Lung (tissue), 12 donors: ENCODE measurements around the gene ZFAND2B. TPM values are rescaled to one million over a fixed set of nuclear protein-coding genes. Genes with fewer than 3 reads are reported as not detected.

Source experiments
- ATAC-seq: fragments of 200-7000 bp; cut with Tn5 transposase; one replicate; pipeline ENCODE4 v1.9.1; 2020; ENCODE audit warnings: moderate number of reproducible peaks; ENCODE audit not compliant: insufficient read depth, low FRiP score
- DNase-seq, 3 donors: peaks; one replicate each; pipeline ENCODE4 v3.0.0-alpha.2; 2013 to 2017
- H3K27ac ChIP-seq, 2 donors: one replicate each; pipeline ENCODE4 v1.5.1; 2013; ENCODE audit warnings: mild to moderate bottlenecking in 2 of 2, moderate library complexity in 2 of 2, control low read depth in 1 of 2, inconsistent platforms in 1 of 2, low read depth in 1 of 2, low read length in 1 of 2
- H3K27me3 ChIP-seq, 3 donors: one replicate each; pipeline ENCODE4 v1.5.1; 2013; ENCODE audit warnings: low read length in 2 of 3; ENCODE audit not compliant: control insufficient read depth in 3 of 3, insufficient read depth in 3 of 3
- H3K36me3 ChIP-seq, 4 donors: one replicate each; pipeline ENCODE4 v1.5.1; 2013; ENCODE audit warnings: low read length in 4 of 4, mild to moderate bottlenecking in 1 of 4, moderate library complexity in 1 of 4; ENCODE audit not compliant: control insufficient read depth in 4 of 4, insufficient read depth in 4 of 4
- H3K4me1 ChIP-seq, 5 donors: one replicate each; pipeline ENCODE4 v1.5.1; 2013; ENCODE audit warnings: low read length in 5 of 5, mild to moderate bottlenecking in 2 of 5, moderate library complexity in 1 of 5; ENCODE audit not compliant: control insufficient read depth in 5 of 5, insufficient read depth in 5 of 5
- H3K4me3 ChIP-seq: one replicate; pipeline ENCODE4 v1.5.1; 2013; ENCODE audit warnings: mild to moderate bottlenecking, control low read depth, moderate library complexity
- H3K9ac ChIP-seq, 2 donors: one replicate each; pipeline ENCODE4 v1.5.1; 2013; ENCODE audit warnings: low read length in 2 of 2, control low read depth in 1 of 2; ENCODE audit not compliant: insufficient read depth in 1 of 2
- H3K9me3 ChIP-seq, 4 donors: one replicate each; pipeline ENCODE4 v1.5.1; 2013; ENCODE audit warnings: low read length in 3 of 4, mild to moderate bottlenecking in 1 of 4, moderate library complexity in 1 of 4; ENCODE audit not compliant: control insufficient read depth in 4 of 4, insufficient read depth in 3 of 4
- WGBS, 2 donors: extraction: QIAGEN DNeasy Blood & Tissue Kit; methylation state at CpG; one replicate each; pipeline ENCODE4 v1.1.7; 2013; 5-methylcytosine and 5-hydroxymethylcytosine counted together
- polyA plus RNA-seq, 2 donors: library from polyadenylated mRNA; stranded (reverse); fragments of 200-250 nt; gene quantifications; one replicate each; pipeline ENCODE4 v1.2.1, GENCODE V29; 2013
- total RNA-seq, 2 donors: library from RNA; depleted of rRNA in 1 of 2; stranded (reverse); fragments of >200 nt in 1 of 2; gene quantifications; one replicate each; pipeline ENCODE4 v1.2.1, GENCODE V29; 2014 to 2021
- TF ChIP-seq, protein P1 (sequence below): IDR thresholded peaks from 2 replicates; pipeline ENCODE4 v1.5.1; 2012; ENCODE audit warnings: mild to moderate bottlenecking; ENCODE audit errors: control extremely low read depth, extremely low read depth
- donor health status: control.
- donor health status: control.
- donor health status: Bipolar disorder and iron deficiency.
- donor health status: healthy.
- donor health status: DM: yes; HTN: yes; CAD: no.

Gene ZFAND2B
- total and polyA plus RNA-seq, 4 donors: 28.2 to 45.1 (median 39.6) TPM

DNA sequence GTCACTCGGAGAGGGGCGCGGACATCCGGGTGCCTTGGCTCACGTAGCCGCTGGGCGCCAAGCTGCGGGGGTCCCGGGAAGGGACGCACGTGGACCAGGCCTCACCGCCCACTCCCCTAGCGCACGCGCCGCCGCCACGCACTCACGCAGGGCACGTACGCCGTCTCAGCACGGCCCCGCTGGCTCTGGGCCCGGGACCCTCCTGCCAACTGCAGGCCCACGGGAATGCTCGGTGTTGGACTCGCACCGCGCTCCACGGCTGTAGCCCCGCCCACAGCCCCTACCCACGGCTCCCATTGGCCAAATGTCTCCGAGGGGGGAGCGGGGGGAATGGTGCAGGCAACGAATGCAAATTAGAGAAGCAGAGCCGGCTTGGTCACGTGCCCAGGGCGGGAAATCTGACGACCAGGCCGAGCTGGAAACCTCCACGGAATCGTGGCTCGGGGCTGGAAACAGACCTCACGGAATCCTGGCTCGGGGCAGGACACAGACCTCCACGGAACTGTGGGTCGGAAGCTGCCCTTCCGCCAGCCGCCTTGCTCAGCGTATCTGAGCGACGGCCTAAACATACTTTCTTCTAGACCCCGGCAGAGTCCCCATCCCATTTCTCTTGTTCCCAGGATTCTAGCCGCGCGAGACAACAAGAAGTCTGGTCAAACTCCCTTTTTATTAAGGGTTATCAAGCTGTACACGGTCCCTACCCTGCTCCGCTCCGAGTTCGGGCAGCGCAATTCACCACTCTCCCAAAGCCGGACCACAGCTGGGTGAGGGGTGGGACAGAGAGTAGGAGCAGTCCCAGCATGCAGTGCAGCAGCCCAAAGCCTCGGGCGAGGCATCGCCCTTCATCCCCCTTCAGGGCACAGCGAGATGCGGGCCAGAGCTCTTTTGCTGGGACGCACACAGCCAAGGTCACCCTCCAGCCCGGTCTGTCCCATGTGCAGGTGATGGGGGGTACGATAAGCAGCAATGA lies 12.4 kb downstream of the ZFAND2B start, which contains the start of gene ABCB6:
Gene ABCB6, minus strand, starts transcription at position 227 of the 970 bp plus-strand sequence. CDS start 285 bp downstream, outside the sequence.
- 11 to 15% methylated on average over 67 to 71 of the region's 71 CpGs for WGBS, 2 donors
- Histone ChIP-seq H3K27ac (peak within 1 kb of the TSS; percentile 83 to 87), H3K4me3 (peak within 1 kb of the TSS; percentile 44), H3K9me3 (no peaks in the 10 kb centered on the region), H3K36me3 (peaks cover 10 to 51% (median 47%) of the 10 kb centered on the region in 4 donors), H3K4me1 (peaks cover 0 to 26% (median 11%) of the 10 kb centered on the region in 5 donors), H3K9ac (peak within 1 kb of the TSS; percentile 57 to 74), H3K27me3 (no peaks in the 10 kb centered on the region)
- peak; percentile 90 for ATAC-seq
- TF ChIP-seq, protein P1, sequence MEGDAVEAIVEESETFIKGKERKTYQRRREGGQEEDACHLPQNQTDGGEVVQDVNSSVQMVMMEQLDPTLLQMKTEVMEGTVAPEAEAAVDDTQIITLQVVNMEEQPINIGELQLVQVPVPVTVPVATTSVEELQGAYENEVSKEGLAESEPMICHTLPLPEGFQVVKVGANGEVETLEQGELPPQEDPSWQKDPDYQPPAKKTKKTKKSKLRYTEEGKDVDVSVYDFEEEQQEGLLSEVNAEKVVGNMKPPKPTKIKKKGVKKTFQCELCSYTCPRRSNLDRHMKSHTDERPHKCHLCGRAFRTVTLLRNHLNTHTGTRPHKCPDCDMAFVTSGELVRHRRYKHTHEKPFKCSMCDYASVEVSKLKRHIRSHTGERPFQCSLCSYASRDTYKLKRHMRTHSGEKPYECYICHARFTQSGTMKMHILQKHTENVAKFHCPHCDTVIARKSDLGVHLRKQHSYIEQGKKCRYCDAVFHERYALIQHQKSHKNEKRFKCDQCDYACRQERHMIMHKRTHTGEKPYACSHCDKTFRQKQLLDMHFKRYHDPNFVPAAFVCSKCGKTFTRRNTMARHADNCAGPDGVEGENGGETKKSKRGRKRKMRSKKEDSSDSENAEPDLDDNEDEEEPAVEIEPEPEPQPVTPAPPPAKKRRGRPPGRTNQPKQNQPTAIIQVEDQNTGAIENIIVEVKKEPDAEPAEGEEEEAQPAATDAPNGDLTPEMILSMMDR: no peak
- peak; percentile 97 to 98 (median 98) for DNase-seq

DNA sequence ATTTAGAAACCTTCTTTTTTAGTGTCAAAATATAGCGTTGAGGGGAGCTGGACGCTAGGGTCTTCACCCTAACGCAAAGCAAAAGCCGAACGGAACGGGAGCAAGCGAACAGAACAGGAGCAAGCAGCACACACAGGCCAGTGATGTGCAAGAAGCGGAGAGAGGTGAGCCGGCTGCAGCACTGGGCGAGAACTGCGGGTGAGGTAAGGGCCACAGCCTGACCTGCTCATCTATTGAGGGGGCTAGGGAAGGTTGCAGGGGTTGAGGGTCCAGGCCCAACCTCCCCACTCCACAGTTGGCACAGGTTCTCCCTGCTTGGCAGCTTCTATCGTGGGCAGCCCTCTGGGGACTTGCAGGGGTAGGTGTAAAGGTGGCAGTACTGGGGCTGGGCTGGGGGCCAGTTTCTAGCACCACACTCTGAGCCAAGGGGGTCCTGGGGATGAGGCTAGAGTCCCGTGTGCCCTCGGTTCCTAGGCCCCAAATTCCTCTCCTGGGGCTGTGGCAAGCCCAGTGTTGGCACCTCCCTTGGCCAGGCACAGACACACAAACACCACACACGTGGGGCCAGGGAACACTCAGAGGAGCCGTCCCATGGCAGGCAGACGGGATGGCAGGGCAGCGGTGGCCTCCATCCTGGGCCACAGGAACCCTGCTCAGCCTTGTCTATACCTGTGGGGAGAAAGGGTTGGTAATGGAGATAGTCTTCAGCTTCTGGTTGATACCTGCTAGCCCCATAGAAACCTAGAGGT lies 13.4 kb downstream of the ZFAND2B start:
- Histone ChIP-seq H3K9me3 (no peaks in the 10 kb centered on the region), H3K36me3 (peaks cover 13 to 53% (median 44%) of the 10 kb centered on the region in 4 donors), H3K4me3 (no peak overlapping the region), H3K9ac (peak overlapping the region in 1 of 2 donors; percentile 74), H3K4me1 (peaks cover 0 to 26% (median 11%) of the 10 kb centered on the region in 5 donors), H3K27ac (peak overlapping the region in 1 of 2 donors; percentile 4), H3K27me3 (no peaks in the 10 kb centered on the region)
- 91 to 94% methylated on average over 18 of the region's 18 CpGs for WGBS, 2 donors
- ATAC-seq (no peak), DNase-seq (no peak)
- TF ChIP-seq, protein P1: no peak

DNA sequence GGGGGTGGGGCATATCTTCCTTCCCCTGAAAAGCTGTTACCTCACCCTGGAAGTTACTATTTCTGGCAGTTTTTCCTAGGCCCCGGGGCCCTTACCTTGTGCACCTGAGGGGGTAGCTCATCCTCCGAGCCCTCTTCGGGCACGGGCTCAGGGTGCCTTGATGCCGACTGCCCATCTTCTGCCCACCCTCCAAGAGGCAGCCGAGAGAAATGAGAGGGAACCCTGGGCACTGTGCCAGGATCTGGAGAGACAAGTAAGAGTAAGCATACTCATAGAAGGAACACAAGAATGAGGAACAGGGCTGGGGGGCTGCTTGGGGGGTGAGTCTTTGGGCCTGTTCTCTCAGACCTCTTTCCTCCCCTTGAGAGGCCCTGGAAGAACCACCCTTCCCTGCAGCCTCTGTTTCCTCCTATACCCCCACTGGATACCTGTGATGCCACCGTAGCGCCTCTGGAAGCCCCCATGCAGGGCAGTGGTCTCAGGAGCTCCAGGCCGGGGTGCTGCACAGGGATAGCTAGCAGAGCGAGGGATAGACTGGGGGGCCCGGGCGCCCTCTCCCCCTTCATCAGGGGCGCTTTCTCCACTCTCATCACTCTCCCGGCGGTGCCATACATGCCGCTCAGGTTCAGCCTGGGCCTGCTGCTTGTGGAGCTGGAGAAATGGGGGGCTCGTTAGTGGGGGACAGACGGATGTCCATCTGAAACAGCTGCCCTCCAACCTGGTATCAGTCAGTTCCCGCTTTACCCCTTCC lies 14.2 kb downstream of the ZFAND2B start:
- no peak overlapping the region for H3K9ac ChIP-seq
- H3K27me3 ChIP-seq: no peaks in the 10 kb centered on the region
- H3K4me1 ChIP-seq: peaks cover 0 to 26% (median 11%) of the 10 kb centered on the region in 5 donors
- peaks cover 18 to 59% (median 48%) of the 10 kb centered on the region in 4 donors for H3K36me3 ChIP-seq
- no peak for ATAC-seq
- TF ChIP-seq, protein P1: no peak
- WGBS, 2 donors: 89 to 90% methylated on average over 19 of the region's 19 CpGs
- no peak for DNase-seq
- no peak overlapping the region for H3K4me3 ChIP-seq
- no peaks in the 10 kb centered on the region for H3K9me3 ChIP-seq
- H3K27ac ChIP-seq: no peak overlapping the region
